ENCODE results near the gene CST4.
"Not testable (repeated sequence)": the region's sequence is repeated elsewhere in the genome, so short reads cannot be mapped to it uniquely, and the experiment has no call there.

Gene CST4

DNA sequence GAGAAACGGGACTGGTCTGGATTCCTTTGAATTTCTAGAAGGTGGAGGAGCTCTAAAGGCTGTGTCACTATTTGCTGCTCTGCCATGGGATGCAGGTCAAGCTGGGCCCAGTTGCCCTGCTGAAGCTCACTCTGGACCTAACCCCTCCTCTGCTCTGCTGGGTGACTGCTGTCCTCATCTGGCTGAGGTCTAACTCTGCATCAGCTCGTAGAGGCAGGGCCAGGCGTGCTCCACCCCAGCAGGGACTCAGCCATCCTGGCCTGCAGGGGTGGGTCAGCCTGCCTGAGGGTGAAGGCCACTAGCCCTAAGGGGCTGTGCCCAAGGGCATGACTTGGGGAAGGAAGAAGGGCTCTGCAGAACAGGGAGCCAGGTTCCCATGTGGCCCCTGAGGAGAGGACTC, 852 bp downstream of the CST4 start:
- no peak for DNase-seq (ENCODE audit: low spot score)

DNA sequence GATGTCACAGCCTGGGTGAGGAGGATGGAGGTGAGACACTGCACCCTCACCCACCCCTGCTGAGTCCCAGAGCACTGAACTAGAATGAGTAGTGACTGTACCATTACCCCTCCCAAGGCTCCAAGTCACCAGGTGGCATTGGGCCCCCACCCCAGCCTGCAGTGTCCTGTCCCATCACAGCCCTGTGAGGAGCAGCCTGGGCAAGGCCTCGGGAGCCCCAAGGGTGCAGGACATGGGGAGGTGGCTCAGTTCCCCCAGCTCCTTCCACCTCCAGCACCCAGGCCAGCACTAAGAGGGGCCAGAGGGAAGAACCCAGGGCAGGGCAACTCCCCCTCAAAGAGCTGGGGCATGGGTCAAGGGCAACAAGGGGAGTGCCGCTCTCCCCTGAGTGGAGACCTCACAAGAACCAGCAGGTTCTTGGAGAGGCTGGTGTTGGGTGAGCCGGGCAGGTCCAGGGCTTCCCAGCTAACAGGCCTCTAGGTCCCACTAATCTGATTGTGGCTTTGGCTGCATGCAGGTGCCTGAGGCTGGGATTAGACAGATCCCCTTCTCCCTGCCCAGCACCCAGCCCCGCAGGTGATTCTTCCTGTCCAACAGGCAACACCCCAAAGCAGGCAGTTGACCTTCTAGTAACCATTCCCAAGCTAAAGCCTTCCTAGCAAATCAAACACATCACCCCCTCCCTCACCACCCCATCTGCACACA, 2.6 kb downstream of the CST4 start:
- DNase-seq (ENCODE audit: low spot score), result no peak

DNA sequence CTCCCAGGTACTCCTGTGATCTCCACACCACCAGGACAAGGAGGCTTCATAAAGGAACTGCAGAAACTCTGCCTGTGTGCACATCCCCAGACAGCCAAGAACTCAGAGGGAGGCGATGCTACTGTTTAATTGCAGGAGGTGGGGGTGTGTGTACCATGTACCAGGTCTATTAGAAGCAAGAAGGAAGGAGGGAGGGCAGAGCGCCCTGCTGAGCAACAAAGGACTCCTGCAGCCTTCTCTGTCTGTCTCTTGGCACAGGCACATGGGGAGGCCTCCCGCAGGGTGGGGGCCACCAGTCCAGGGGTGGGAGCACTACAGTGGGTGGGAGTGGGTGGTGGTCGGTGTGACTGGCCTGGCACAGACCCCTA, 3.3 kb downstream of the CST4 start:
- DNase-seq (ENCODE audit: low spot score), result not testable (repeated sequence)

DNA sequence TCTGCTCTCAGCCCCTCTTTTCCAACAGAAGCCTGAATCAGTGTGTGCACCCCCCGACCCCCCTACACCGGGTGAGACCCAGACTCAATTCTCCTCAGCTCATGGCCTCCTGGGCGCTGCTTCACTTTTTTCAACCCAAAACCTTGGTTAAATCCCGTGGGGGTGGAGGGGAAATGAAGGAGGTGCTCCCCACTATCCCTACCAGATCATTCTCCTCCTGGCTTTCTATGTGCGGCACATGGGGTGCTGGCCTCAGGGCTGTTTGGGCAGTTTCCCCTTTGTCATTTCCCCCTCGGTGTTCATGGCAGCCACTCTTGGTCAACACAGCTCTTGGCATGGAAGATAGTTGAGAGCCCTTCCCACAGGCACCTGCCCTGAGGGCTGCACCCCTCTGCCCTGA, 4.6 kb downstream of the CST4 start:
- DNase-seq (ENCODE audit: low spot score), result no peak

DNA sequence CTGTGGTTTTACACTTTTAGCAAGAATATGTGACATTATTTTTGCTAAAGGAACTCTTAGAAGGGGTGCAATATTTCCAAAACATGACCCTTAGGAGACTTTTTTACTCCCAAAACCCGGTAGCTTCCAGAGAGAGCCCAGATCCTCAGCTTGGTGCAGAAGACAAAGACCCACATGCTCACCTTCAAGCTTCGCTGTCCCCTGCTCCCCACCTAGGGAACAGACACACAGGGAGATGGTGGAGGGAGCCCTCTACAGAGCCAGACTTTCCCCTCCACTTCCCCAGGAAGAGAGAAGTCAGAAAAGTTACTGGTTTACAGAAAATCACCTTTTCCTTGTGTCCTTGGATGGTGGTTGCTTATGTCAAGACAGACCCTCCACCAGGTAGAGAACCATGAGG, 5.0 kb downstream of the CST4 start:
- DNase-seq (ENCODE audit: low spot score), result no peak

DNA sequence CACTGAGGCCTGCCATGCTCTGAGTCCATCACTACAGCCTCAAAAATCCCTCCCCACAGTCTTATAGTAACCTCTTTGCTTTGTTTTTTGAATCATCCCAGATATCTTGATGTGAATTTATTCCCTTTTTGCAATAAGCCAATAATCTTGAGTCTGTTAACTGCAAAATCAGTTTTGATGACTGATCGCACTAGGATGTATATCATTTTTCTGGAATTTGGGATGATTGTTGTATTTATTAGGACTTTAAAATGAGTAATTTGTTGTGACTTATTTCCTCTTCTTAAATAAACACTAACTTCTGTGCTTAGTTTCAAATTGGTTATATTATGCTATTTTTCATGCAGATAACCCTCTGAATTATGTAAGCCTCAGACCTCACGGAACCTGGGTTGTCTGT, 5.6 kb downstream of the CST4 start:
- DNase-seq (ENCODE audit: low spot score), result no peak

DNA sequence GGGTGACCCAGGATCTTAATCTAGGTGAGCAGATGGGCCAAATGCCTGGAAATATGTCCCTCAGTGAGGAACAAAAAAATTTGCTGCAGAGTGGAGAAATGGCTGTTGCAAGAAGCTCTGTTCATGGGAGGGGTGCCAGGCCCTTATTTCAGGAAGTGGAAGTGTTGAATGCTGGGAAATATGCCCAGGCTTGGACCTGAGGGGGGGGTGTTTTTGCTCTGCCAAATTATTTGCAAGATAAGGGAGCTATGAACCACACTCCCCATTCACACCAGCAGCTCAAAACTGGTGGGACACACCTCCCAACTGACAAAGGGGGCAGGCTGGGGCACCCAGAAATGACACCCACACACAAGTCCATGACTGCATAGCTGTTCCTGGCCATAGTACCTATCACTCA, 8.7 kb downstream of the CST4 start:
- no peak for DNase-seq (ENCODE audit: low spot score)

DNA sequence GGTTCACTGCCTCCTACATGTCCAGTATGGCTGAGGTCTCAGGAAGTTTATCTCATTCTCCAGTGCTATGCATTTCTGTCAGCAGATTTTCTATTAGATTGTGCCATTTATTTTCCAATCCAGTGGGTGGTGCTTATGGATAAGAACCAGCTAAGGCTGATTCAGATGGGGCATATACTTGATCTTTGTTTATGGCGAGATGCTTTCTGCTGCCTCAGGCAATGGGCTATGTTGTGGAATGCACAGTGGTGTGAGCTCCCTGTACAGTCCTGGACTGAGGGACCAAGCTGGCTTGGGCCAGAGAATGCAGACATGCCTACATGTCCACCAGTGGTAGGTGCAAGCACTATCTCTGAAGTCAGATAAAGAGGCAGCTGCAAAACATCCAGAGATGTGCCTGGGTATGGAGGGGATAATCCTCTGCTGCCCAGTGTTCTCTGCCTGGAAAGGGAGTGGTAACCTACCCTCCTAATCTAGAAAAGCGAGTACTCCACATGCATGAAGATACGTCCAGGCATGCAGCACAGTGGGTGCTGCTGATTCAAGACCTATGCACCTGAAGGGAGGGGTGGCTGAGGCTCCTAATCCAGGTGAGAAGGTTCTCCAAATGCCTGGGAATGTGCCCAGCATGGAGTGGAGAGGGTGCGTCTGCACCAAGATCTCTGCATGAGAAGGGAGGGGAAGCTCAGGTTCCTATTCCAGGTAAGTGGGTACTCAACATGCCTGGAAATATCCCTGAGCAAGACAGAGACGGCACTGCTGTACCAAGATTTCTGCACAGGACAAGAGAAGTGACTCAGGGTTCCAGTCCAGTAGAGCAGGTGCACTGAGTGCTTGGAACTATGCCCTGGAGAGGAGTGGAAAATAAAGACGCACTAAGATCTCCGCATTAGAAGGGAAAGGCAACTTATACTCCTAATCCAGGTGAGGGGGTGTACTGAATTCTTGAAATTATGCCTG, 9.4 kb downstream of the CST4 start:
- no peak for DNase-seq (ENCODE audit: low spot score)

DNA sequence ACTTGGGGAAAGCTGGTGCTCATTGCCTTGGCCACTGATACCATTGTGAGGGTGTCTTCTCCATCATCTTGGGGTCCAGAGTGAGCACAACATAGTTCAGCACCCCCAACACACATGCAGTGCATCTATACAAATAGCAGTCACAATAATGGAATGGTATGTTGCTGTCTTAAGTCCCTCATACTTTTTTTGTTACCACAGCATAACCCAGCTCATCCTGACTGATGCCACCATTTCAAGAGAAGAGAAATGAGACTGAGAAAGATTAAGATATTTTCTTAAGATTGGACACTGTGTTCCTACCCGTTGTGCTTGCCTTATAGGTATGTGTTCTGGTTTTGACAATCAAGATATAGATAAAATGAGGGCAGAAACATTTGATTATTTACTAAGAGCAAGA, 15.6 kb downstream of the CST4 start:
- no peak for DNase-seq (ENCODE audit: low spot score)

DNA sequence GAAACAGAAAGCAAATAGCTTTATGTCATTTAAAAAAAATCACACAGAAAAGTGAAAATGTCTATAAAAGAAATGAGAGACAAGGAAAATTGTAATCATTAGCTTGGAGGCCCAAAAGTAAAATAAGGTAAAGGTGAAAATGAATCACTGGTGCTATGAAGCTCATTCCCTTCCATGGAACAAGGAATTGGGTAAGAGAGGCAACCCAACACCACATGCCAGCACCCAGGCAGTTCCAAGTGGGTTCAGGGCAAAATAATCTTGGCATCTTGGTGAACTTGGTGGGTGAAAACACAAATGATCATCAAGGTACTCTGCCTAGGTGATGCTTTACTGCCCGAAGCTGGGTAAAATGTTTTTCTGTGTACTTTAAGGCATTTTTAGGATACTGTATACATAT, 16.7 kb downstream of the CST4 start:
- DNase-seq (ENCODE audit: low spot score), result no peak

DNA sequence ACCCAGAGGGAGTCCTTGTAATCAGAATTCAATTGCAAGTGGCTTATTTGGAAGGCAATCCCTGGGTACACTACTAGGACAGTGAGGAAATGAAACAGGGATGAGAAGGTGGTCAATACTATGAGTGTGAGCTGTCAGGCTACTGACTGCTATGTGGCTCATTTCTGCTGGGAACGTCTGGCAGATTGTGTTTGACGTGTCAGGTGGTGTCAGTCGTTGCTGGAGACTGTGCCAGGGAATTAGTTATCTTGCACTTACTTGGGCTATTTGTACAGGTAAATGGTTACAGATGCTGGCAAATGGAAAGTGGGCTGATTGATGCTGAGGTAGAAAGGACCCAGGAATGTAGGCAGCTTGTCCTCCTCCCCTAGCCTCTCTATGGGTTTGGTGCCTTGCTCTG, 17.4 kb downstream of the CST4 start:
- DNase-seq (ENCODE audit: low spot score), result no peak

DNA sequence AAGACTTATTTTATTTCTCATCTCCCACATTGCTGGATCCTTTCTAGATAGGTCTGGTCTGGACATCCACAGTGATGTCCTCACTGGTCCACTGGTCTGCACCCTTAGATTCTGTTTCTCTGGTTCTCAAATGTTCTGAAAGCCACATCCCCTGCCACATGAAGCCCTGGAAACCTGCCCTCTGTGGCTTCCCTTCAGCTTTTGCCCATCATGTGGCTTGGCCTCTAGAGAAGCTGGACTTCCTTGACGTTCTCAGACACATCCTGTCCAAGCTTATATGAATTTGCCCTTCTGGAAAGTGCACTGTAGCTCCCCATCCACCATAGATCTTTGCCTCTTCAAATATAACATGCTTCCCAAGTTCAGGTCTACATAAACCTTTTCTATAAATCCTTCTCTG, 18.5 kb downstream of the CST4 start:
- DNase-seq (ENCODE audit: low spot score), result no peak

DNA sequence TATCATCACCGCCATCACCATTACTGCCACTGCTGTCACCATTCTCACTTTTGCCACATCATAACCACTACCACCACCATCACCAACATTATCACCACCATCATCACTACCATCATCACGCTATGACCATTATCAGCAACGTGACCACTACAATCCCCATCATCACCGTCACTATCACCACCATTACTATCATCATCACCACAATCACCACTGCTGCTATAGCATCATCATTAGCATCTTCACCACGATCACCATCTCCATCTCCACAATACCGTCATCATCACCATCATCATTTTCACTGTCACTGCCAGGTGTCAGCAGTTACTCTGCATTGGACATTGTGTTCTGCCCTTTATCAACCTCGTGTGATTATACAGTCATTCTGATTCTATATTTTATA, 19.0 kb downstream of the CST4 start:
- no peak for DNase-seq (ENCODE audit: low spot score)

DNA sequence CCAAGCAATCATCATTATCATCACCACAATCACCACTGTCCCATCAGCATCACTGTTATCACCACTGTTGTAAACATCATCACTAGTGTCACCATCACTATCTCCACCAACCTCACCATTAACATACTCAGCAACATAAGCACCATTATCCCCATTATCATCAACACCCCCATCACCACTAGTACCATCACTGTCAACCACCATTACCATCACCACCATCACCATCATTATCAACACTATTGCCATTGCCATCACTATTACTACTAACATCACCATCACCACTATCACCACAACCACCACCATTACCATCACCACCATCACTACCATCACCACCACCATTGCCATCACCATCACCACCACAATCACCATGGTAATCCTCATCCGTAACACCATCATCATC, 19.5 kb downstream of the CST4 start:
- no peak for DNase-seq (ENCODE audit: low spot score)

DNA sequence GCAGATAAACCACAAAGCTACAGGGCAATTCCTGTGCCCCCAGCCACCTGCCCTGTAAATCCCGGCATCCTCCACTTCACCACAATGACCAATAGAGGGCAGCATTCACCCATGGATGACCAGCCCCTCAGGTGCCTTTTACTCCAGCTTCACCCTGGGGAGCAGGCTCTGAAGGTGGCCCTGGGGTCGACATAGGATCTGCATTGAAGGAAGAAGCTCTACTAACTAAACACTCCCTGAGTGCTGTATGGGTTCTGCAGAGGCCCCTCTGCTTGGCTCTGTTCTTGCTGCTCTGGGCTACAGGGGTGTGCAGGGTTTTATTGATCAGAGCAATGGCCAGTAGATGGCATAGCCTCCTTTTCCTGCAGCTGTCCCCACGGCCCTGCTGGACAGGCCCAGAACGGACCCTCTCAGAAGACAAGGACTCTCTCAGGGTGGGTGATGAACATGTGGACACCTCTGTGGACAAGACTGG, 20.3 kb downstream of the CST4 start:
- peak; percentile 80 for DNase-seq (ENCODE audit: low spot score)

DNA sequence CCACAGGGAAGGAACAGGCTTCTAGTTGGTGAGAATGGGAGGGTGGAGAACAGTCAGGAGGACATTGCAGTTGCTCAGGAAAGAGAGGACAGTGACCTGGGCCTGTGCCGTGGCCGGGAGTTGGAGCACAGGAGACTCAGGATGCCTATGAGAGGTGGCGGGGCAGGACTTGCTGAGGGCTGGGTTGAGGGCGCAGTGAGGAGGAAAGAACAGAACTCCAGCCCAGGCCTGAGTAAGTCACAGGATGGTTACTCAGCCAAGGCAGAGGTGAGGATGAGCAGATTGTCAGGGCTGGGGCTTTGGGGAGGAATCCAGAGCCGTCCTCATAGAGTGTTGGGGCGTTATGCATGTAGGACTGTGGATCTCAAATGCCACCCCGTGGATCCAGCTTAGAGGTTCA, 21.2 kb downstream of the CST4 start:
- DNase-seq (ENCODE audit: low spot score), result no peak

DNA sequence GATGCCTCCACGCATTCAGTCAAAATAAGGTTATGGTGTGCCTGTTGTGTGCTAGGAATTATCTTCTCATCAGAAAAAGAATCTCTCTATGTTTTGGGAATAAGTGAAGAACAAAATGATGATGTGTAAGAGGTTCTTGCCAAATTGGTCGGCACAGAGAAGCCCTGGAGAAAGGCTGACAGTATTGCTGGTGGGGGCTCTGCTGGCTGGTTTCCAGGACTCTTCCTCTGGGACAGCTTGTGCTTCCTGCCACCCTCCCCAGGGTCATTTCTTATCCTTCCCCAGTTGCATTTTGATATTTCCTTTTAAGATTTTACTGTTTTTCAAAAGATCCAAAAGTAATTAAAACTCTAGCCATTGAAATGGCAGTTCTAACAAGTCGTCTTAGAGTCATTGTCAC, 22.1 kb downstream of the CST4 start:
- no peak for DNase-seq (ENCODE audit: low spot score)

DNA sequence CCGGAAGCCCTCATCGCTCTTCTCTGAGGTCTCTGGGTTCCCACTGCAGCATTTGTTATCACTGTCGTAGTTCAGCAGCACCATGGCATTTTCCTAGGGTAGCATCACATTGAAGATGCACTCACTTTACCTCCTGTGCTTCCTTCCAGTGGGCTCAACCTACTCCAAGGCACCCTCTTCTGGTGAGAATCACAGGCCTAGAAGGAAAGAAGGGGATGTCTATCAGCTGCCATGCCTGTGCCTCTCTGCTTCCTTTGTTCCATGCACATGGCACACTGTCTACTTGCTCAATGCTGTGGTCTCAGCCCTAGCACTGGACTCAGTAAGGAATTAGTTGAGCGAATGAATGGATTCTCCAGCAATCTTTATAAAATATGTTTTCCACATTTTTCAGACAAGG, 22.6 kb downstream of the CST4 start:
- DNase-seq (ENCODE audit: low spot score), result no peak

DNA sequence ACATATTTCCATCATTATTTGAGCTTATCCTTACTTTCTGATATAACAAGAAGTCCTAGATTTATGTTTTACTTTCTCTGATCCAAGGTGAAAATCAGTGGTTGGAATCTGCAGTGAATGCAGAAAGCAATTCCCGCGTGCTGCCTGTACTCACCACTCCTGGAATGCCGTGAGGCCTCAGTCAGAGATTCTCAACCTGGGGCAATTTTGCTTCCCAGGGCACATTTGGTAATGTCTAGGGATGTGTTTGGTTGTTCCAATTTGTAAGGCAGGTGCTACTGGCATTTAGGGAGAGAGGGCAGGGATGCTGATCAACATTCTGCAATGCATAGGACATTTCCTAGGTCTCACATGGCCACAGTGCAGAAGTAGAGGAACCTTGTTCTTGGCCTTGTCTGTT, 23.9 kb downstream of the CST4 start:
- DNase-seq (ENCODE audit: low spot score), result no peak

DNA sequence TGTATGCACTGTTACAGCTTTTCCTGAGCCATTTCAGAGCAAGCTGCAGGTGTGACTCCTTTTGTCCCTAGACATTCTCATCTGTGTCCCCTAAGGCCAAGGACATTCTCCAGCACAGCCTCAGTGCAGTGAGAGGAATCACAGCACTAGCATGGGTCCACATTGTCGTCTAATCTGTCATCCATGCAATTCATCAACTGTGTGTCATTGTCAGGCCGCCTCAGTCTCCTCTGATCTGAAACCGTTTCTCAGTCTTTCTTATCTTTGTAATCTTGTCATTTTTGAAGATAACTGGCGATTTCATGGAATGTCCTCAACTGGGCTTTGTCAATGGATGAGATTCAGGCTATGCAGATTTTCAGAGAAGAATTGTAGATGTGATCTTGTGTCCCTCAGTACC, 24.8 kb downstream of the CST4 start:
- DNase-seq (ENCODE audit: low spot score), result not testable (repeated sequence)

DNA sequence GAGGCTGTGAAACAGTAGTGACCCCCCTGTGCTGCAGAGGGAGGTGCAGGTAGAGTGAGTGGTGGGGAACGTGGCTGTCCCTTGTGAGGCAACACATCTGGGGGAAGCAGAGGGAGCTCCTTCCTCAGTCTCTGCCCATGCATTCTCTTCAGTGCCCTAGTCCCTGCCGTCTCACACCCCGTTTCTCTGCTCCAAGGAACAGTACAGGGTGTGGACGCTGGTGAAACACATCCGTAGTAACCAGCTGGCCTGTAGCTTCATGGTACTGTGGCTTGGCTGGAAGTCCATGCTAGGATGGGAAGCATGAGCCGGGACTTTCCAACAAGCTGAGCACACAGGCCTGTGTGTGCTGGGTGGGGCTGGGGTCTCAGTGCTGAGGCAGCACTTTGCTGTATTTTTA, 25.7 kb downstream of the CST4 start:
- DNase-seq (ENCODE audit: low spot score), result no peak

DNA sequence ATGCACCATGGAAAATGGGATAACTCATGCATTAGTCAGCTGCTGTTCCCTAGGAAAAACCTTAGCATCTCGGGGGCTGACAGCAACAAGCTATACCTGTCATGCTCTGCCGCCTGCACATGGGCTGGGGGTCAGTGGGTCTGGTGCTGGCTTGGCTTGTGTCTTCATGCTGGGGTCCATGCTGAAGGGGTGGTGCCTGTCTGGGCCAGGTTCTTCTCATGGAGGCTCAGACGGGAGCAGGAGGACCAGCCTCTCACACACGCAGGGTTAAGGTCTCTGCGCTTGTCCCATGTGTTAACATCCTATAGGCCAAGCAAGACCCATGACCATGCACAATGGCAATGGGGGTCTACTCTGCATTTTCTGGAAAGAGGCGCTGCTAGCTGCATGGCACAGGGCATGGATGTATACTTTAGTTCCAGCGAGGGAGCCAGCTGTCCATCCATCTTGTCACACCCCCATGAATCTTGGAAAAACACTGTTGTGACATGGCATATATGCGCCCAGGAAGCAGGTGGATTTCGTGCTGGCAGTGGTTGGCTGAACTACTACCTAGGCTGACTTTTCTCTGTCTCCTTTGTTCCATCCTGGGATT, 26.5 kb downstream of the CST4 start:
- no peak for DNase-seq (ENCODE audit: low spot score)

DNA sequence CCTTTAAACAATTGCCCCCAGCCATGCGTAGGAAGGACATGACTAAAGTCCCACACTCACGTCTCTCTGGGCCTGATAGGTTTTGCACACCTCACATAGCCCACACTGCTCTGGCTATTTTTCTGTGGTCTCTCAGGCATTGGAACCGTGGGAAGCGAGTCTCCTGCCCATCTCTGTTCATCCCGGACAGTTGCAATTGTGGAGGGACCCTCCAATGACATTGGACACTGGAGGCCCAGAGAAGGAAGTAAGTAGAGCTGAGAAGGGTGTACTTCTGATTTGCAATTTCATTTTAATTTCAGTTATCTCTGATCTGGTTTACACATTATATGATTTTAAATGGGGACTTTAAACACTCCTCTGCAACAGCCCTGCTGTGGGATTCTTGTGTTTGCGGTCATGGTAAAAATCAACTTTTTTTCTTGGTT, 27.8 kb downstream of the CST4 start:
- no peak for DNase-seq (ENCODE audit: low spot score)
